Stomach (tissue), 4 donors: ENCODE measurements around the gene SCGB1D1.

ENCODE experiments used
- CTCF ChIP-seq, 7 experiments: fragments of 450-650 bp in 4 of 7; fragments of 200-600 bp in 3 of 7; sonication (generic) in 3 of 7; IDR thresholded peaks; one replicate each; pipeline ENCODE4 v1.5.1; 2016 to 2019; ENCODE audit warnings: antibody characterized with exemption in 7 of 7, control low read depth in 2 of 7, mild to moderate bottlenecking in 1 of 7
- EP300 ChIP-seq: sonication (generic); formaldehyde crosslinking; IDR thresholded peaks from one replicate; pipeline ENCODE4 v1.6.1; 2017; ENCODE audit warnings: antibody characterized with exemption
- POLR2A ChIP-seq, 4 donors: fragments of 450-650 bp; IDR thresholded peaks; one replicate each; pipeline ENCODE4 v1.6.1; 2016; ENCODE audit warnings: antibody characterized with exemption in 4 of 4, control low read depth in 2 of 4, mild to moderate bottlenecking in 1 of 4, moderate library complexity in 1 of 4
- POLR2AphosphoS5 ChIP-seq, 3 donors: sonication (generic); formaldehyde crosslinking; IDR thresholded peaks; one replicate each; pipeline ENCODE4 v1.6.1; 2016; ENCODE audit warnings: antibody characterized with exemption in 3 of 3

GRCh38 chr11:62169935-62170334 is 20.1 kb upstream of the SCGB1D1 start:
- TF ChIP-seq CTCF (IDR thresholded peaks at IDR 0.05) (no peak), POLR2A (IDR thresholded peaks at IDR 0.05) (no peak), POLR2AphosphoS5 (IDR thresholded peaks at IDR 0.05) (no peak), EP300 (no peak)
